NT2/D1 (cell line): ENCODE results near the gene ENDOD1.

Experiments
- SUZ12 ChIP-seq: IDR thresholded peaks from 2 replicates; pipeline ENCODE4 v1.6.1; 2011; ENCODE audit not compliant: insufficient read length, insufficient read depth; ENCODE audit errors: extremely low read depth
- YY1 ChIP-seq: IDR thresholded peaks from 2 replicates; pipeline ENCODE4 v1.6.1; 2011; ENCODE audit not compliant: insufficient read length, insufficient read depth

DNA sequence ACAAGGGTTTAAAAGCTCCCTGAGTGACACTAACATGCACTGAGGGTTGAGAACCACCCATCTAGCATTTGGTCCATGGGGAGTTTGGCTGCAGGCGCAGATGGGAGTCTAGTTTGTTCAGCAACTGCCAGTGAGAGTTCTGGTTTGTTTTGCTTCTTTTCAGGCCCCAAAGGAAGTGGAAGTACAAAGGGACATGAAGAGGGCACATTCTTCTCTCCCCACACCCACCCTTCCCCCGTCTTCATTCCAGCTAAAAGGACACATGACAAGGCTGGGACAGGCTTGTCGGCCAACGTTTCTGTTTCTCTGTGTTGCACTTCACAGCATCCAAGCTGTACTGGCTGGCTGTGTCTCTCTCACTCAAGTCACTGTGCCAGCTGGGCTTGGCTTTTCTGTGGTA, 8.2 kb upstream of the ENDOD1 start:
- no peak for TF ChIP-seq SUZ12
- no peak for TF ChIP-seq YY1
